Measurements from ENCODE around the gene PRKG1.

GRCh38 chr10:51654918-51655317, 580.6 kb downstream of the PRKG1 start:
- TF ChIP-seq SPI1 (IDR thresholded peaks at IDR 0.05; ENCODE audit: low read depth, low read length), result no peak
- no peak for TF ChIP-seq POU2F2 (IDR thresholded peaks at IDR 0.05; ENCODE audit: low read depth, low read length)

Measured in GM12891 (cell line).